HT-29 (cell line): ENCODE results near the gene MXRA8. TPM values are rescaled to one million over a fixed set of nuclear protein-coding genes. Genes with fewer than 3 reads are reported as not detected.

Source experiments
- DNase-seq: peaks from one replicate; pipeline ENCODE4 v3.0.0-alpha.2; 2015; ENCODE audit warnings: low spot score
- total RNA-seq: library from RNA; depleted of rRNA; stranded (reverse); fragments of >200 nt; shearing (Covaris generic); gene quantifications from 2 replicates; pipeline ENCODE4 v1.2.3, GENCODE V29; 2014

MXRA8 gene
- total RNA-seq, 1 experiment from 2014 or later: not detected

- DNase-seq: no peak
These were observed 22.5 kb downstream of the MXRA8 start for GRCh38 chr1:1335792-1336248.

GRCh38 chr1:1335283-1335682, 23.1 kb downstream of the MXRA8 start:
- no peak for DNase-seq

DNA sequence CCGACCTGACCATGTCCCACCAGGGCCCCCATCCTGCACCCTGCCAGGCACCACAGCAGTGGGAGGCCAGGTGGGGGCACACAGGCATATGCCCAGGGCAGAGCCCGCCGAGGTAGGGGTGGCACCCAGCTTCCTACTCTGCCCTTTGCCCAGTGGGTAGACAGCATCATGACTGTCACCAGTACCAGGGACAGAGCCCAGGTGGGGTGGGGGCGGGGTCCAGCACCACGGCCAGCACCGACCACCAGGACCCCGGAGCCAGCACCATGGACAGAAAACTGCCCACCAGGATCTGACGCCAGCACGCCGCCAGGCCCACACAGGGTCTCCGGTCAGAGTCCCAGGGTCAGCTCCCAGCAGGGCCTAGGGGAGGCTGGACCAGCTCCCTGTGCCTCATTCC, 23.5 kb downstream of the MXRA8 start:
- no peak for DNase-seq

DNA sequence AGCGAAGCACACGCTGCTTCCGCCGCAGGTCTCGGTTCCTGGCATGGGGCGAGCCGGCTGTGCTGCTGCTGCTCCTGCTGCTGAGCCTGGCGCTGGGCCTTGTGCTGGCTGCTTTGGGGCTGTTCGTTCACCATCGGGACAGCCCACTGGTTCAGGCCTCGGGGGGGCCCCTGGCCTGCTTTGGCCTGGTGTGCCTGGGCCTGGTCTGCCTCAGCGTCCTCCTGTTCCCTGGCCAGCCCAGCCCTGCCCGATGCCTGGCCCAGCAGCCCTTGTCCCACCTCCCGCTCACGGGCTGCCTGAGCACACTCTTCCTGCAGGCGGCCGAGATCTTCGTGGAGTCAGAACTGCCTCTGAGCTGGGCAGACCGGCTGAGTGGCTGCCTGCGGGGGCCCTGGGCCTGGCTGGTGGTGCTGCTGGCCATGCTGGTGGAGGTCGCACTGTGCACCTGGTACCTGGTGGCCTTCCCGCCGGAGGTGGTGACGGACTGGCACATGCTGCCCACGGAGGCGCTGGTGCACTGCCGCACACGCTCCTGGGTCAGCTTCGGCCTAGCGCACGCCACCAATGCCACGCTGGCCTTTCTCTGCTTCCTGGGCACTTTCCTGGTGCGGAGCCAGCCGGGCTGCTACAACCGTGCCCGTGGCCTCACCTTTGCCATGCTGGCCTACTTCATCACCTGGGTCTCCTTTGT, 24.7 kb downstream of the MXRA8 start:
- no peak for DNase-seq

DNA sequence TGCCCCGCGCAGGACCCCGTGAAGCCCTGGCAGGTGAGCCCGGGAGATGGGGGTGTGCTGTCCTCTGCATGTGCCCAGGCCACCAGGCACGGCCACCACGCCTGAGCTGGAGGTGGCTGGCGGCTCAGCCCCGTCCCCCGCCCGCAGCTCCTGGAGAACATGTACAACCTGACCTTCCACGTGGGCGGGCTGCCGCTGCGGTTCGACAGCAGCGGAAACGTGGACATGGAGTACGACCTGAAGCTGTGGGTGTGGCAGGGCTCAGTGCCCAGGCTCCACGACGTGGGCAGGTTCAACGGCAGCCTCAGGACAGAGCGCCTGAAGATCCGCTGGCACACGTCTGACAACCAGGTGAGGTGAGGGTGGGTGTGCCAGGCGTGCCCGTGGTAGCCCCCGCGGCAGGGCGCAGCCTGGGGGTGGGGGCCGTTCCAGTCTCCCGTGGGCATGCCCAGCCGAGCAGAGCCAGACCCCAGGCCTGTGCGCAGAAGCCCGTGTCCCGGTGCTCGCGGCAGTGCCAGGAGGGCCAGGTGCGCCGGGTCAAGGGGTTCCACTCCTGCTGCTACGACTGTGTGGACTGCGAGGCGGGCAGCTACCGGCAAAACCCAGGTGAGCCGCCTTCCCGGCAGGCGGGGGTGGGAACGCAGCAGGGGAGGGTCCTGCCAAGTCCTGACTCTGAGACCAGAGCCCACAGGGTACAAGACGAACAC, 25.4 kb downstream of the MXRA8 start:
- DNase-seq: peak; percentile 65

GRCh38 chr1:1332031-1332755, 26.2 kb downstream of the MXRA8 start:
- no peak for DNase-seq

GRCh38 chr1:1331068-1331965, 27.0 kb downstream of the MXRA8 start, which contains the start of gene TAS1R3:
TAS1R3 (plus strand) TSS chr1:1331280; CDS start chr1:1331346, 66 bp downstream.
- no peak for DNase-seq

DNA sequence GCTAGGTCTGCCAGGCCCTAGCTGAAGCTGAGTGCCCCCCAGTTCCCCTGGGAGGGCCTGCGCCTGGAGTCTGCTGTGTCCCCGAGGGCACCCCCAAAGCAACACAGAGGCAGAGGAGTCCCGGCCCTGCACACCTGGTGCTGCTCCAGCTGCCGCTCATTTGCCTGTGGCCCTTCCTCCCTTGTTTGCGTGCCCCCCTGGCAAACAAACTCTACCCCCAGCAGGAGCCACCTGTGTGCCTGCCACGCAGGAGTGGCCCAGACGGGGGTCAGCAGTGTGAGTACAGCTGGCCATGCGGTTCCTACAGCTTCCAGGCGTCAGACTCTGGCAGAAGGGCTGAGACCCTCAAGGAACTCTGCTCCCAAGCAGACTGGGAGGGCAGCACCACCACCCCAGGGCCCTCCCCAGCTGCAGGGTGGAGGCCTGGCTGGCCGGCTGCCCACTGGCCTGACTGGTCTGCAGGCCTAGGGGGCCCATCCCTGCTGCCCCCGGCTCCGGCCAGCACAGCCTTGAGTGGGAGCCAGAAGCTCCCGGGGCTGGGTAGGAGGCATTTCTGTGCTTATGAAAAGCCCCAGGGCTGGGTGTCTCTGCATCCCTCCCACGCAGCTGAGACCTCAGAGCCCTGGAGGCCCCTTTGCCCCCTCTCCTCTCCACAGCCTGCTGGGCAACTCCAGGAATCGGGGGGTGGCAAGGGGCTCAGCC, 27.8 kb downstream of the MXRA8 start:
- DNase-seq: no peak

GRCh38 chr1:1329304-1330210, 28.8 kb downstream of the MXRA8 start:
- no peak for DNase-seq

DNA sequence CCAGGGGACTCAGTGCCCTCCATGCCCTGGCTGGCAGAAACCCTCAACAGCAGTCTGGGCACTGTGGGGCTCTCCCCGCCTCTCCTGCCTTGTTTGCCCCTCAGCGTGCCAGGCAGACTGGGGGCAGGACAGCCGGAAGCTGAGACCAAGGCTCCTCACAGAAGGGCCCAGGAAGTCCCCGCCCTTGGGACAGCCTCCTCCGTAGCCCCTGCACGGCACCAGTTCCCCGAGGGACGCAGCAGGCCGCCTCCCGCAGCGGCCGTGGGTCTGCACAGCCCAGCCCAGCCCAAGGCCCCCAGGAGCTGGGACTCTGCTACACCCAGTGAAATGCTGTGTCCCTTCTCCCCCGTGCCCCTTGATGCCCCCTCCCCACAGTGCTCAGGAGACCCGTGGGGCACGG, 30.1 kb downstream of the MXRA8 start:
- no peak for DNase-seq

GRCh38 chr1:1327291-1327690, 31.1 kb downstream of the MXRA8 start:
- no peak for DNase-seq

- no peak for DNase-seq
These were observed 32.2 kb downstream of the MXRA8 start for GRCh38 chr1:1326075-1326605.

DNA sequence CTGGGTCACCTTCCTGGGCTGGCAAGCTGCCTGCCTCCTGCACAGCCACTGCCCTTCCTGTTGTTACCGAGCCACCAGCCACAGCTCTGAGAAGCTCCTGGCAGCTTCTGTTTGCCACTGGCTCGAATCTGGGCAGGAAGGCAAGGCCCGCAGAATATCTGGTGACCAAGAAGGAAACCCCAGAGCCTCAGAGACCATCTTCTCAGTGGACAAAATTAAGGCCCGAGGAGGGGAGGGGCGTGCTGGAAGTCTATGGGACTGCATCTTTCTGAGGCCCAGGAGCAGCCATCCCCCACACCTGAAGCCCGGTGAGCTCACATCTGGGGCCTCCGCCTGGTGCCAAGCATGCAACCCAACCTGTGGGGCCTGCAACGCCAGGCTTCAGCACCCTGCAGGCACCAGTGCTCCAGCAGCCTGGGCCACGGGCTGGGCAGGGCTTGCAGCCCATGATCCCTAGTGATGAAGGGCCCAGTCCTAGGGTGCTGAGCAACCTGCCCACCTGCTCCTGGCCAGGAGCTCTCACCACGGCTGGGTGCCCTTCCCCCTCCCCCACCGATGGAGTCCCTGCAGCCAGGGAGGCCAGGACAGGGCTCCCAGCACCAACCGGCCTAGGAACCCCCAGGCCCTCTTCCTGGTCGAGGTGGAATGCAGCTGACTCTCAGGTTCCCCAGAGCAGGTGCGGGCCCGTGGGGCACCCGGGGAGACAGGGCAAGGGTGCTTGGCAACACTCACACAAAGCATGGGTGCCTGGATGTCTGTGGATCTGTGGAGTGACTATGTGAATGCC, 32.9 kb downstream of the MXRA8 start:
- DNase-seq: peak; percentile 56

GRCh38 chr1:1324524-1325287, 33.6 kb downstream of the MXRA8 start, which contains the start of the genes CPTP and INTS11:
CPTP (plus strand) TSS chr1:1324802; CDS start chr1:1326911, 2,109 bp downstream.
INTS11 (minus strand) TSS chr1:1324660; CDS start chr1:1324608, 52 bp downstream.
- peak; percentile 90 for DNase-seq

DNA sequence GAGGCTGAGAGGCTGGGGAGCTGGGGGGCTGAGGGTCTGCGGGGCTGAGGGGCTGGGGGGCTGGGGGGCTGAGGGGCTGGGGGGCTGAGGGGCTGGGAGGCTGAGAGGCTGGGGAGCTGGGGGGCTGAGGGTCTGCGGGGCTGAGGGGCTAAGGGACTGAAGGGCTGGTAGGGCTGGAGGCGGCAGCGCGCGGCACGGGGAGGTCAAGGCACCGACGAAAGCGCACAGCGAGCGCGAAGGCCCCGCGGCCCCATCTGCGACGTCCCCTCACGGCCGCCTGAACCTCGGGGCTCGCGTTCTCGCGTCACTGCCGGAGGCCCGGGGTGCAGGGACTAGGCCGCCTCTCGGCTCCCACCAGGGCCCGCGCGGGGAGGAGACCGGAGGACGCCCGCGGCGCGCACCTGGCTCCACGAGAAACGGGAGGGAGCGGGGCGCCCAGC, 34.3 kb downstream of the MXRA8 start:
- no peak for DNase-seq

GRCh38 chr1:1322952-1323351, 35.4 kb downstream of the MXRA8 start:
- no peak for DNase-seq

GRCh38 chr1:1322418-1322817, 35.9 kb downstream of the MXRA8 start:
- DNase-seq: no peak
